ENCODE results near the gene TCF7. TPM values are rescaled to one million over a fixed set of nuclear protein-coding genes. Genes with fewer than 3 reads are reported as not detected.

The TCF7 gene
- total and polyA plus RNA-seq, 2 of the 13 experiments (the other 11 are each of a cell fraction or from before 2014, with no cell fraction given) = 6.3 to 6.8 TPM

DNA sequence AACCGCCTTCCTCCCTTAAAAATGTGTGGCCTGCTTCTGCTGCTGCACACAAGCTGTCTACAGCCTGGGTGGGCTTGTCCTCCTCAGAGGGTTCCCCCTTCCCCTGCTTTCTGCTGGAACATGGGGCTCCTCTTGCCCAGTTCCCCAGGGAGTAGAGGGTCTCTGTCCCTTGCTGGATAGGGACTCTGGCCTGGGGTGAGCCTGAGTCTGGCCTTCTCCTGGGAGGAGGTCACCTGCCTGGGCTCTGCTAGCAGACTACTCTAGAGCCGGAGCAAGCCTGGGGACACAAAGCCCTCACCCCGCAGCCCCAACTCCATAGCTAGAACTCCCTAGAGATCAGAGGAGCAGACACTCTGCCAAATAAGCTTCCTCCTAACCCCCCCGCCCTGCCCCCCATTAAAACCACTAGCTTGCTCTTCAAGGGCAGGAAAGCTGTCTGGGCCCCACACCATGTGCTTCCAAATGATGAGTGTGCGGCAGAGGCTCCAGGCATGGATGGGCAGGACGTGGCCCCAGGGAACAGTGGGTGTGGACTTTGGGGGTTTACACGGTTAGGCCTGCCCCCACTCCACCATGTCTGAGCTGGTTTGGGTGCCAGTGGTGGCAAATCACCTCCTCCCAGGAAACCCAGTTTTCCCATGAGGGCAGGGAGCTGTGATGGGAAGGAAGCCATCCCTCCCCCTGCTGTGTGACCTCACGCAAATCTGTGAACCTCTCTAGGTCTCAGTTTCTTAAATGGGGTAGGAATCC lies 10.0 kb downstream of the TCF7 start:
- CTCF ChIA-PET (ENCODE audit: low intra/inter-chr PET ratio, low total read pairs) = interaction anchor here (0.6 kb wide), 1 partner anchor 88 kb away, joined by 3 read pairs; no protein-coding TSS in a partner anchor
- no TSS peak for BruUV-seq (replicated peaks)
- Histone ChIP-seq H3K36me3 (replicated peaks in 1 of 2; ENCODE audit: control insufficient read depth in 1 of 2, insufficient read depth in 2 of 2, low read length in 2 of 2) (peaks cover 2 to 10% of the 10 kb centered on the region in 2 experiments; a peak in 4 of 5 replicates), H3K4me2 (ENCODE audit: low read depth, low read length) (no peak overlapping the region), H4K20me1 (ENCODE audit: insufficient read depth, low read length) (no peaks in the 10 kb centered on the region), H3K79me2 (ENCODE audit: insufficient read depth, low read length) (no peaks in the 10 kb centered on the region), H3K27ac (ENCODE audit: extremely low read length, insufficient read depth, low read length) (no peak overlapping the region), H2AFZ (ENCODE audit: low read length) (no peak overlapping the region), H3K4me3 (replicated peaks in 1 of 3; ENCODE audit: insufficient read depth in 1 of 3, low read depth in 2 of 3, low read length in 3 of 3) (no peak overlapping the region), H3K4me1 (ENCODE audit: insufficient read depth, low read length) (peaks cover 10% of the 10 kb centered on the region; the same call in 1 of the 2 replicates), H3K27me3 (ENCODE audit: control insufficient read depth in 1 of 2, insufficient read depth in 2 of 2, low read length in 2 of 2) (no peaks in the 10 kb centered on the region), H3K9me3 (ENCODE audit: low read length) (no peaks in the 10 kb centered on the region), H3K9ac (ENCODE audit: insufficient read depth, low read depth, low read length) (no peak overlapping the region)
- in situ Hi-C loops (cut with HindIII; ENCODE audit: extremely low pct_ligation_motif_present, low pct_unique_long_range_greater_than_20kb) (no loop called here), intact Hi-C loops (cut with micrococcal nuclease; ENCODE audit: unreplicated experiment) (no loop called here)
- DNase-seq (ENCODE audit: low spot score) (no peak), ATAC-seq (no peak), FAIRE-seq (no peak)
- POLR2A ChIA-PET = interaction anchor here (0.5 to 1.7 kb wide), 4 partner anchors 9 to 118 kb away, joined by 3 to 5 read pairs (median 4); partner anchors contain the start of gene TCF7
- WGBS (ENCODE audit: low lambda C conversion rate) = 100% methylated on average over 6 of the region's 8 CpGs
- TF ChIP-seq ZNF230 (CRISPR knock-in tag; IDR thresholded peaks at IDR 0.05) (no peak), KDM1A (CRISPR knock-in tag; IDR thresholded peaks at IDR 0.05) (no peak), EP300 (IDR thresholded peaks at IDR 0.05; ENCODE audit: low read depth in 2 of 2, low read length in 2 of 2) (no peak), EP300 (CRISPR knock-in tag; IDR thresholded peaks at IDR 0.05; ENCODE audit: borderline replicate concordance) (no peak), ZNF34 (CRISPR knock-in tag; IDR thresholded peaks at IDR 0.05; ENCODE audit: borderline replicate concordance) (no peak), SP140L (CRISPR knock-in tag; IDR thresholded peaks at IDR 0.05; ENCODE audit: borderline replicate concordance) (no peak), ZNF33B (CRISPR knock-in tag; IDR thresholded peaks at IDR 0.05) (no peak), FLYWCH1 (CRISPR knock-in tag; IDR thresholded peaks at IDR 0.05) (no peak), FOXO1 (CRISPR knock-in tag; IDR thresholded peaks at IDR 0.05) (no peak), SMAD3 (CRISPR knock-in tag; IDR thresholded peaks at IDR 0.05) (no peak), ZNF644 (CRISPR knock-in tag; IDR thresholded peaks at IDR 0.05; ENCODE audit: low read depth) (no peak), NFE2L1 (CRISPR knock-in tag; IDR thresholded peaks at IDR 0.05; ENCODE audit: borderline replicate concordance) (no peak), ZNF20 (CRISPR knock-in tag; IDR thresholded peaks at IDR 0.05) (no peak)
- TF ChIP-seq, protein P1, sequence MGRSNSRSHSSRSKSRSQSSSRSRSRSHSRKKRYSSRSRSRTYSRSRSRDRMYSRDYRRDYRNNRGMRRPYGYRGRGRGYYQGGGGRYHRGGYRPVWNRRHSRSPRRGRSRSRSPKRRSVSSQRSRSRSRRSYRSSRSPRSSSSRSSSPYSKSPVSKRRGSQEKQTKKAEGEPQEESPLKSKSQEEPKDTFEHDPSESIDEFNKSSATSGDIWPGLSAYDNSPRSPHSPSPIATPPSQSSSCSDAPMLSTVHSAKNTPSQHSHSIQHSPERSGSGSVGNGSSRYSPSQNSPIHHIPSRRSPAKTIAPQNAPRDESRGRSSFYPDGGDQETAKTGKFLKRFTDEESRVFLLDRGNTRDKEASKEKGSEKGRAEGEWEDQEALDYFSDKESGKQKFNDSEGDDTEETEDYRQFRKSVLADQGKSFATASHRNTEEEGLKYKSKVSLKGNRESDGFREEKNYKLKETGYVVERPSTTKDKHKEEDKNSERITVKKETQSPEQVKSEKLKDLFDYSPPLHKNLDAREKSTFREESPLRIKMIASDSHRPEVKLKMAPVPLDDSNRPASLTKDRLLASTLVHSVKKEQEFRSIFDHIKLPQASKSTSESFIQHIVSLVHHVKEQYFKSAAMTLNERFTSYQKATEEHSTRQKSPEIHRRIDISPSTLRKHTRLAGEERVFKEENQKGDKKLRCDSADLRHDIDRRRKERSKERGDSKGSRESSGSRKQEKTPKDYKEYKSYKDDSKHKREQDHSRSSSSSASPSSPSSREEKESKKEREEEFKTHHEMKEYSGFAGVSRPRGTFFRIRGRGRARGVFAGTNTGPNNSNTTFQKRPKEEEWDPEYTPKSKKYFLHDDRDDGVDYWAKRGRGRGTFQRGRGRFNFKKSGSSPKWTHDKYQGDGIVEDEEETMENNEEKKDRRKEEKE (IDR thresholded peaks at IDR 0.05) = no peak
- TF ChIP-seq, protein P2, sequence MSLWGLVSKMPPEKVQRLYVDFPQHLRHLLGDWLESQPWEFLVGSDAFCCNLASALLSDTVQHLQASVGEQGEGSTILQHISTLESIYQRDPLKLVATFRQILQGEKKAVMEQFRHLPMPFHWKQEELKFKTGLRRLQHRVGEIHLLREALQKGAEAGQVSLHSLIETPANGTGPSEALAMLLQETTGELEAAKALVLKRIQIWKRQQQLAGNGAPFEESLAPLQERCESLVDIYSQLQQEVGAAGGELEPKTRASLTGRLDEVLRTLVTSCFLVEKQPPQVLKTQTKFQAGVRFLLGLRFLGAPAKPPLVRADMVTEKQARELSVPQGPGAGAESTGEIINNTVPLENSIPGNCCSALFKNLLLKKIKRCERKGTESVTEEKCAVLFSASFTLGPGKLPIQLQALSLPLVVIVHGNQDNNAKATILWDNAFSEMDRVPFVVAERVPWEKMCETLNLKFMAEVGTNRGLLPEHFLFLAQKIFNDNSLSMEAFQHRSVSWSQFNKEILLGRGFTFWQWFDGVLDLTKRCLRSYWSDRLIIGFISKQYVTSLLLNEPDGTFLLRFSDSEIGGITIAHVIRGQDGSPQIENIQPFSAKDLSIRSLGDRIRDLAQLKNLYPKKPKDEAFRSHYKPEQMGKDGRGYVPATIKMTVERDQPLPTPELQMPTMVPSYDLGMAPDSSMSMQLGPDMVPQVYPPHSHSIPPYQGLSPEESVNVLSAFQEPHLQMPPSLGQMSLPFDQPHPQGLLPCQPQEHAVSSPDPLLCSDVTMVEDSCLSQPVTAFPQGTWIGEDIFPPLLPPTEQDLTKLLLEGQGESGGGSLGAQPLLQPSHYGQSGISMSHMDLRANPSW (CRISPR knock-in tag; IDR thresholded peaks at IDR 0.05; ENCODE audit: borderline replicate concordance) = no peak
- TF ChIP-seq, protein P3, sequence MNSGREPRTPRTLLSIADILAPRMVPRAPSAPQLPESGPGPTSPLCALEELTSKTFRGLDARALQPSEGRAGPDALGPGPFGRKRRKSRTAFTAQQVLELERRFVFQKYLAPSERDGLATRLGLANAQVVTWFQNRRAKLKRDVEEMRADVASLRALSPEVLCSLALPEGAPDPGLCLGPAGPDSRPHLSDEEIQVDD (CRISPR knock-in tag; IDR thresholded peaks at IDR 0.05; ENCODE audit: borderline replicate concordance) = no peak
- TF ChIP-seq, protein P4, sequence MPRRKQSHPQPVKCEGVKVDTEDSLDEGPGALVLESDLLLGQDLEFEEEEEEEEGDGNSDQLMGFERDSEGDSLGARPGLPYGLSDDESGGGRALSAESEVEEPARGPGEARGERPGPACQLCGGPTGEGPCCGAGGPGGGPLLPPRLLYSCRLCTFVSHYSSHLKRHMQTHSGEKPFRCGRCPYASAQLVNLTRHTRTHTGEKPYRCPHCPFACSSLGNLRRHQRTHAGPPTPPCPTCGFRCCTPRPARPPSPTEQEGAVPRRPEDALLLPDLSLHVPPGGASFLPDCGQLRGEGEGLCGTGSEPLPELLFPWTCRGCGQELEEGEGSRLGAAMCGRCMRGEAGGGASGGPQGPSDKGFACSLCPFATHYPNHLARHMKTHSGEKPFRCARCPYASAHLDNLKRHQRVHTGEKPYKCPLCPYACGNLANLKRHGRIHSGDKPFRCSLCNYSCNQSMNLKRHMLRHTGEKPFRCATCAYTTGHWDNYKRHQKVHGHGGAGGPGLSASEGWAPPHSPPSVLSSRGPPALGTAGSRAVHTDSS (CRISPR knock-in tag; conservative IDR thresholded peaks at IDR 0.05) = no peak

All from HepG2 (cell line).